H1 (cell line): ENCODE measurements around the gene NBPF1. TPM values are rescaled to one million over a fixed set of nuclear protein-coding genes. Genes with fewer than 3 reads are reported as not detected.

Experiments used
- PHF8 ChIP-seq: fragments of 200-600 bp; sonication (generic); conservative IDR thresholded peaks from 2 replicates; pipeline ENCODE4 v1.7.1; 2012; ENCODE audit warnings: low read depth, mild to moderate bottlenecking, inconsistent platforms, low read length, moderate library complexity
- SIRT6 ChIP-seq: IDR thresholded peaks from one replicate; pipeline ENCODE4 v1.7.1; 2012; ENCODE audit warnings: low read length, inconsistent platforms
- SRF ChIP-seq: IDR thresholded peaks from 2 replicates; pipeline ENCODE4 v1.6.1; 2011; ENCODE audit warnings: mild to moderate bottlenecking, low read depth, low read length, moderate library complexity
- TAF1 ChIP-seq: IDR thresholded peaks from 2 replicates; pipeline ENCODE4 v1.6.1; 2011; ENCODE audit warnings: mild to moderate bottlenecking, low read depth, low read length
- TAF7 ChIP-seq: optimal IDR thresholded peaks from 2 replicates; pipeline ENCODE3; 2011; ENCODE audit warnings: low read depth, mild to moderate bottlenecking, inconsistent platforms, low read length, moderate library complexity, borderline replicate concordance
- polyA plus RNA-seq, 7 experiments: library from polyadenylated mRNA; depleted of rRNA in 3 of 7; stranded (reverse) in 5 of 7; unstranded in 2 of 7; fragments of >200 nt in 5 of 7; fragments of 200-250 nt in 2 of 7; gene quantifications; 1 replicate in 5 of 7; 2 replicates in 1 of 7; 4 replicates in 1 of 7; pipeline versions ENCODE4 v1.2.1 to v1.2.3, GENCODE V29; 2011 to 2013; ENCODE audit warnings: missing spikeins in 2 of 7, mixed read lengths in 2 of 7
- total RNA-seq: library from RNA; stranded (reverse); fragmentation: NEBNext Ultra II Directional; extraction: Animal tissue kit (Norgen Biotek cat#: 25700); gene quantifications from 2 replicates; pipeline ENCODE4 v1.2.1, GENCODE V29; 2021
- TF ChIP-seq, protein P1 (sequence below), 3 experiments: IDR thresholded peaks; 1 replicate in 2 of 3; 2 replicates in 1 of 3; pipeline versions ENCODE4 v1.5.1 to v1.6.1; 2011; ENCODE audit warnings: low read length in 3 of 3, mild to moderate bottlenecking in 3 of 3, inconsistent platforms in 2 of 3, low read depth in 1 of 3, moderate library complexity in 1 of 3; ENCODE audit not compliant: insufficient read depth in 1 of 3; ENCODE audit errors: control extremely low read depth in 1 of 3

The NBPF1 gene
- total and polyA plus RNA-seq, 2 of the 8 experiments (the other 6 are each of a cell fraction or from before 2014, with no cell fraction given), result 9.6 to 19.3 TPM

DNA sequence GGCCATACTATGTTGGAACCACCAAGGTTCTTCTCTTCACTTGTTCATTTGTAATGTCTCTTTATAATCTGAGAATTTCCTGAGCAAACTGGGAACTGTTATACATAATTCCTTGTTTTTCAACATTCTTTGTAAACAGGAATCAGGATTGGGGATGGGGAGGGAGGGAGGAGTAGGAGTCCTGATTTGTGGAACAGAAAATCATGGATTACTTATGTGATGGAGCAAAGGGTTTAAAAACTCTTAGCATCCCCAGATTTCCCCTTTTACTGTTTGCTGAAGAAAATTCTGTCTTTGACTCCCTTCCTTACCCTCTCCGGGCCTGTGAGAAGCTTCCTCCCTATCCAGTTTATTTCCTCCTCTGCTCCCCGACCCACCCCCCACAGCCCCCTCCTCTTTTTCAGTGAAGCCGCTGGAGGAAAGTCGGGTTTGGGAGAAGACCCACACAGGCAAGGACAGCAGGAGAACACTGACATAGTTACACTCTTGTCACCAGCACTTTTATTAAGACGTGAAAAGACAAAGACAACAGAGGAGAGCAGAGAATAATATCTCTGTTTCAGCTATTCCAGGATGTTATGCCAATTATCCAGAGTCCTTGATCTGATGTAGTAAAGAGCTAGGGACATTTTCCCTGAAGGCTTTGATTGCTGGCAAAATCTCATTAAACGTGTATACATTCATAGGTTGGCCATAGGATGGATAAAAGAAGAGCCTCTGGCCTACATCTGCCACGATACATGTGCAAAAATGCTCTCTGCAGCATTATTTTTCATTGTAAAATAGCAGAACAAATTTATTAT is 4.6 kb upstream of the NBPF1 start (continued):
- TF ChIP-seq, protein P1, sequence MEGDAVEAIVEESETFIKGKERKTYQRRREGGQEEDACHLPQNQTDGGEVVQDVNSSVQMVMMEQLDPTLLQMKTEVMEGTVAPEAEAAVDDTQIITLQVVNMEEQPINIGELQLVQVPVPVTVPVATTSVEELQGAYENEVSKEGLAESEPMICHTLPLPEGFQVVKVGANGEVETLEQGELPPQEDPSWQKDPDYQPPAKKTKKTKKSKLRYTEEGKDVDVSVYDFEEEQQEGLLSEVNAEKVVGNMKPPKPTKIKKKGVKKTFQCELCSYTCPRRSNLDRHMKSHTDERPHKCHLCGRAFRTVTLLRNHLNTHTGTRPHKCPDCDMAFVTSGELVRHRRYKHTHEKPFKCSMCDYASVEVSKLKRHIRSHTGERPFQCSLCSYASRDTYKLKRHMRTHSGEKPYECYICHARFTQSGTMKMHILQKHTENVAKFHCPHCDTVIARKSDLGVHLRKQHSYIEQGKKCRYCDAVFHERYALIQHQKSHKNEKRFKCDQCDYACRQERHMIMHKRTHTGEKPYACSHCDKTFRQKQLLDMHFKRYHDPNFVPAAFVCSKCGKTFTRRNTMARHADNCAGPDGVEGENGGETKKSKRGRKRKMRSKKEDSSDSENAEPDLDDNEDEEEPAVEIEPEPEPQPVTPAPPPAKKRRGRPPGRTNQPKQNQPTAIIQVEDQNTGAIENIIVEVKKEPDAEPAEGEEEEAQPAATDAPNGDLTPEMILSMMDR (IDR thresholded peaks at IDR 0.05; ENCODE audit: control extremely low read depth in 1 of 3, insufficient read depth in 1 of 3, low read depth in 1 of 3, low read length in 3 of 3), result no peak
- TF ChIP-seq SIRT6 (no peak), TAF7 (no peak), SRF (no peak), PHF8 (no peak), TAF1 (no peak)
